K562 (cell line): ENCODE results near the gene GFOD1. TPM values are rescaled to one million over a fixed set of nuclear protein-coding genes. Genes with fewer than 3 reads are reported as not detected.

Experiments used
- CHD7 ChIP-seq: fragments of 200-600 bp; sonication (generic); IDR thresholded peaks from one replicate; pipeline ENCODE4 v1.6.1; 2012; ENCODE audit warnings: mild to moderate bottlenecking, low read depth, low read length, inconsistent platforms
- REST ChIP-seq, 2 experiments: fragments of 450-650 bp; formaldehyde crosslinking in 1 of 2; IDR thresholded peaks; 2 replicates each; pipeline versions ENCODE4 v1.4.0 to v1.6.1; 2014 to 2020; ENCODE audit warnings: mild to moderate bottlenecking in 2 of 2, borderline replicate concordance in 1 of 2, low read depth in 1 of 2
- STAT6 ChIP-seq: sonication (generic); formaldehyde crosslinking; IDR thresholded peaks from 2 replicates; pipeline ENCODE4 v1.8.1; 2023; ENCODE audit warnings: mild to moderate bottlenecking, missing genetic modification reagents
- polyA plus RNA-seq, 8 experiments: library from polyadenylated mRNA; depleted of rRNA in 4 of 8; stranded (reverse) in 5 of 8; unstranded in 3 of 8; fragments of >200 nt; fragmentation: Nextera tagmentation in 2 of 8; fragmentation: Illumina TruSeq in 1 of 8; extraction: Ambion mirVana in 2 of 8; extraction: Trizol in 1 of 8; gene quantifications; 2 replicates each; pipeline versions ENCODE4 v1.2.1 to v1.2.3, GENCODE V29; 2011 to 2014; ENCODE audit warnings: inconsistent platforms in 1 of 8, missing spikeins in 1 of 8
- total RNA-seq, 7 experiments: library from RNA; depleted of rRNA in 6 of 7; stranded (reverse); fragments of >200 nt in 6 of 7; fragmentation: Illumina TruSeq in 2 of 7; extraction: Trizol in 2 of 7; gene quantifications; 2 replicates each; pipeline versions ENCODE4 v1.2.1 to v1.2.3, GENCODE V29; 2011 to 2021; ENCODE audit warnings: low replicate concordance in 1 of 7

Gene GFOD1
- total and polyA plus RNA-seq, 9 of the 15 experiments (the other 6 are each of a cell fraction or from before 2014, with no cell fraction given): 3.8 to 12.0 (median 8.2) TPM

- no peak for TF ChIP-seq REST (IDR thresholded peaks at IDR 0.05; ENCODE audit: borderline replicate concordance)
- TF ChIP-seq REST (CRISPR knock-in tag; IDR thresholded peaks at IDR 0.05; ENCODE audit: low read depth): no peak
- no peak for TF ChIP-seq STAT6 (CRISPR knock-in tag)
- no peak for TF ChIP-seq CHD7
Observed at GRCh38 chr6:13435477-13436246, 51.7 kb downstream of the GFOD1 start (continued).
